Activated CD8-positive, alpha-beta T cell treated with anti-CD3 and anti-CD28 coated beads for 36 hours (primary cell): ENCODE results near the gene SPINK8. TPM values are rescaled to one million over a fixed set of nuclear protein-coding genes. Genes with fewer than 3 reads are reported as not detected.

Experiments
- ATAC-seq: fragments of 200-7000 bp; cut with Tn5 transposase; one replicate; pipeline ENCODE4 v1.10.0; 2021; ENCODE audit warnings: mild to moderate bottlenecking, moderate library complexity
- CTCF ChIA-PET: fragments of 350-600 bp; sonication (Branson Sonifier 250); formaldehyde crosslinking; loops from one replicate; lab custom pipeline; 2021; ENCODE audit warnings: antibody characterized with exemption; lab: Charles Lee
- POLR2A ChIA-PET: fragments of 350-600 bp; sonication (Branson Sonifier 250); formaldehyde crosslinking; loops from one replicate; lab custom pipeline; 2021; ENCODE audit warnings: antibody characterized with exemption; lab: Charles Lee
- DNase-seq: peaks from one replicate; pipeline ENCODE4 v3.0.0-alpha.2; 2020
- H3K27ac Mint-ChIP-seq: one replicate; pipeline ENCODE4 v1.8.0; 2021; ENCODE audit warnings: mild to moderate bottlenecking, mixed read lengths
- H3K27me3 Mint-ChIP-seq: one replicate; pipeline ENCODE4 v1.8.0; 2021; ENCODE audit warnings: mixed read lengths
- H3K36me3 Mint-ChIP-seq: one replicate; pipeline ENCODE4 v1.8.0; 2021; ENCODE audit warnings: low read depth, mixed read lengths
- H3K4me1 Mint-ChIP-seq: one replicate; pipeline ENCODE4 v1.8.0; 2021; ENCODE audit warnings: low read depth, mixed read lengths
- H3K4me3 Mint-ChIP-seq: one replicate; pipeline ENCODE4 v1.8.0; 2021; ENCODE audit warnings: mild to moderate bottlenecking, moderate library complexity, mixed read lengths
- H3K9me3 Mint-ChIP-seq: one replicate; pipeline ENCODE4 v1.8.0; 2021; ENCODE audit warnings: mixed read lengths
- intact Hi-C: fragments of 100-400 bp; cut with micrococcal nuclease; formaldehyde crosslinking; loops from one replicate; pipeline ENCODE4 v1.10.0; 2022
- total RNA-seq, 2 experiments: library from RNA; stranded (reverse); gene quantifications; one replicate each; pipeline ENCODE4 v1.2.3, GENCODE V29; 2021
- TF ChIP-seq, protein P1 (sequence below): fragments of 200-600 bp; IDR thresholded peaks from one replicate; pipeline ENCODE4 v1.8.0; 2022; ENCODE audit warnings: antibody characterized with exemption, mild to moderate bottlenecking

The SPINK8 gene
- total RNA-seq, 2 experiments from 2014 or later = not detected

DNA sequence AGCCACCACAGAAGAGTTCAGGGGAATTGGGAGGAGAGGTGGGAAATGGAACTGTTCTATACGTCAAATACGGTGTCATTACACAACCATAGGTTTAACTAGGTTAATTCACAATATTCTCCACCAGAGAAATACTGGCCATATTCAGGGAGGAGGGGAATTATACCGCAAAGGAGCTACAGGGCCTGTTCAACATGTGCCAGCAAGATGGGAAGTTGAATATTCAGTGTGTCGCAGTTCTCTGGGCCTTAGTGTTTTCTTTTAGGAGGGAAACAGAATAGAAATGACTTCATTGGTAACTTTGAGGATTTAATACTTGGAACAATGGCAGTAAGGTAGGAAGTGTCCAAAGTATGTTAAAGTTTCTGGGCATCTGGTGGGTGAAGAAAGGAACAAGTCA lies 20.5 kb upstream of the SPINK8 start:
- H3K27ac Mint-ChIP-seq = no peak overlapping the region
- ATAC-seq (no peak), DNase-seq (no peak)
- intact Hi-C loops = no loop called here
- ChIA-PET POLR2A (no interaction called here), CTCF (interaction anchor here (0.7 kb wide), 1 partner anchor 159 kb away, joined by 3 read pairs; no protein-coding TSS in a partner anchor)
- H3K4me1 Mint-ChIP-seq = no peaks in the 10 kb centered on the region
- no peaks in the 10 kb centered on the region for H3K36me3 Mint-ChIP-seq
- H3K4me3 Mint-ChIP-seq = no peak overlapping the region
- no peaks in the 10 kb centered on the region for H3K9me3 Mint-ChIP-seq
- H3K27me3 Mint-ChIP-seq = peaks cover 14% of the 10 kb centered on the region
- TF ChIP-seq, protein P1, sequence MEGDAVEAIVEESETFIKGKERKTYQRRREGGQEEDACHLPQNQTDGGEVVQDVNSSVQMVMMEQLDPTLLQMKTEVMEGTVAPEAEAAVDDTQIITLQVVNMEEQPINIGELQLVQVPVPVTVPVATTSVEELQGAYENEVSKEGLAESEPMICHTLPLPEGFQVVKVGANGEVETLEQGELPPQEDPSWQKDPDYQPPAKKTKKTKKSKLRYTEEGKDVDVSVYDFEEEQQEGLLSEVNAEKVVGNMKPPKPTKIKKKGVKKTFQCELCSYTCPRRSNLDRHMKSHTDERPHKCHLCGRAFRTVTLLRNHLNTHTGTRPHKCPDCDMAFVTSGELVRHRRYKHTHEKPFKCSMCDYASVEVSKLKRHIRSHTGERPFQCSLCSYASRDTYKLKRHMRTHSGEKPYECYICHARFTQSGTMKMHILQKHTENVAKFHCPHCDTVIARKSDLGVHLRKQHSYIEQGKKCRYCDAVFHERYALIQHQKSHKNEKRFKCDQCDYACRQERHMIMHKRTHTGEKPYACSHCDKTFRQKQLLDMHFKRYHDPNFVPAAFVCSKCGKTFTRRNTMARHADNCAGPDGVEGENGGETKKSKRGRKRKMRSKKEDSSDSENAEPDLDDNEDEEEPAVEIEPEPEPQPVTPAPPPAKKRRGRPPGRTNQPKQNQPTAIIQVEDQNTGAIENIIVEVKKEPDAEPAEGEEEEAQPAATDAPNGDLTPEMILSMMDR = no peak

DNA sequence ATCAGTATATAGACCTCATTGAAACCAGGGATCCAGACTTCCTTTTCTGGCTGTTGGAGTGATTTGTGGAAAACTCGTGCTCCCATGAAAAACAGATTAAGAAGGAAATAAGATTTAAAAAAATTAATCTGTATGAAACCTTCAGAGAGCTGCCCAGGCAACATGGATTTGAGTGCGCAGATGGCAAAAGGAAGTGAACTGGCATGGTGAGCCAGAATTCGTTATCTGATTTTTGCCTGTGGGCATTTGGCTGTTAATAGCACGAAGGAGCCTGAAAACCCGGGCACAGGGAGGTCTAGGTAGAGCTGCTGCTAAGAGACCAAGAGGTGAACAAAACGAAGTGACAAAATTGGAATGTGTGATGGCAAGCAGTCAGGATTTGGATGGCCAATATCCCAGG lies 19.1 kb upstream of the SPINK8 start:
- Mint-ChIP-seq H3K4me3 (no peak overlapping the region), H3K27ac (no peak overlapping the region), H3K36me3 (no peaks in the 10 kb centered on the region), H3K9me3 (no peaks in the 10 kb centered on the region), H3K27me3 (peaks cover 14% of the 10 kb centered on the region), H3K4me1 (no peaks in the 10 kb centered on the region)
- ChIA-PET CTCF (no interaction called here), POLR2A (no interaction called here)
- ATAC-seq (no peak), DNase-seq (no peak)
- intact Hi-C loops = no loop called here
- TF ChIP-seq, protein P1 = no peak

DNA sequence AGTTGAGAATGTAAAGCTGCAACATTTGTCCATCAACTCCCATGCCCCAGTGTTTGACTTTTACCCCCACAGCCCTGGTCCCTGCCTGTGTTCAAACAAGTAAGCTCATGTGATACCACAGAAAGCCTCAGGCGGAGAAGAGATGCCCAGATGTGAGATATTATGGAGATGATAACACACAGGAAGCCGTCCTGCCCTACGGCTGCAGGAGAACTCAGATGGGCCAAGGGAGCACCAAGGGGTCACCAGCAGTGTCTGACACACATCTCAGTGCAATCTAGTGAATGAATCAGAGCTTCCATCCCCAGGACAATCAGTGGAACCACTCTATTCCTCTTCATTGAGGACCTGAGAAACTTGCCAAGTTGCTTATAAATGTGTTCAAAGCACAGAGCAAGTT lies 14.0 kb upstream of the SPINK8 start:
- H3K4me1 Mint-ChIP-seq = no peaks in the 10 kb centered on the region
- POLR2A ChIA-PET = no interaction called here
- peaks cover 6% of the 10 kb centered on the region for H3K27me3 Mint-ChIP-seq
- no peaks in the 10 kb centered on the region for H3K9me3 Mint-ChIP-seq
- ATAC-seq = no peak
- TF ChIP-seq, protein P1 = no peak
- no peaks in the 10 kb centered on the region for H3K36me3 Mint-ChIP-seq
- intact Hi-C loops = no loop called here
- CTCF ChIA-PET = interaction anchor here (1.2 kb wide), 1 partner anchor 89 kb away, joined by 4 read pairs; no protein-coding TSS in a partner anchor
- no peak overlapping the region for H3K27ac Mint-ChIP-seq
- H3K4me3 Mint-ChIP-seq = no peak overlapping the region
- no peak for DNase-seq

DNA sequence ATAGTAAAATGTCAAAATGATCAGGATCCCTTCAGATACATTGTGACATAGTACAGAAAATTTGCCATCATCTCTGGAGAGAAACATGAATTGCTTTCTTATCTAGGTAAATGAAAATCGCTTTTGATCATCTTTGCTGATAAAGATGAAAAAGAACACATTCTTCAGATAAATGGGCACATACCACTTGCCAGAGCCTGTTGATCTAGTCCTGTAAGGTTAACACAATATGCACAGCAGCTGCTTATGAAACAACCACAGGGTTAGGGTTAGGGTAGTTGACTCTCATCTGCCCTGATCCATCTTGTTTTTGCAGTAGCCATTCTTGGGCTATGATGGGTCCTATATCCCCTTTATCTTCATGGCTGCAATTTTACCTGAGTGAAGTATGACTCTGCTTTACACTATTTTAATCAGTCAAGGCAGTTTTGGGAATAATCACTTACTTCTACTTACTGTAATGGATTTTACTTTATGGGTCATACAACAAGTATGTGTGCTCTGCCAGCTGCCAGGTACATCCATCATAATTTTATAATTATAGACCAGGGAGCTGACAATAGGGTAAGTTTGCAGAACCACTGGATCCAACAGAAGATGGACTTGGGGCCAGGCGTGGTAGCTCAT lies 12.6 kb upstream of the SPINK8 start:
- intact Hi-C loops = no loop called here

More for the DNA sequence above, 12.6 kb upstream of the SPINK8 start:
- ChIA-PET POLR2A (interaction anchor here (0.6 kb wide), 1 partner anchor 73 kb away, joined by 3 read pairs; no protein-coding TSS in a partner anchor), CTCF (interaction anchor here (0.5 to 1.2 kb wide), 2 partner anchors 55 to 90 kb away, joined by 3 to 4 read pairs; no protein-coding TSS in a partner anchor)
- no peak overlapping the region for H3K4me3 Mint-ChIP-seq
- no peak for ATAC-seq
- TF ChIP-seq, protein P1 = no peak
- no peak for DNase-seq
- no peaks in the 10 kb centered on the region for H3K4me1 Mint-ChIP-seq
- H3K27ac Mint-ChIP-seq = no peak overlapping the region
- H3K9me3 Mint-ChIP-seq = no peaks in the 10 kb centered on the region
- no peaks in the 10 kb centered on the region for H3K36me3 Mint-ChIP-seq
- H3K27me3 Mint-ChIP-seq = peaks cover 3% of the 10 kb centered on the region
